GM23338 (cell line): Measurements from ENCODE around the gene GPR32.

Experiments
- EZH2 ChIP-seq: fragments of 200-600 bp; sonication (generic); IDR thresholded peaks from one replicate; pipeline ENCODE4 v1.8.0; 2017; ENCODE audit warnings: antibody characterized with exemption, mild to moderate bottlenecking, low read depth; ENCODE audit not compliant: unreplicated experiment
- EZH2phosphoT487 ChIP-seq: fragments of 200-600 bp; sonication (generic); IDR thresholded peaks from one replicate; pipeline ENCODE4 v1.8.1; 2018; ENCODE audit warnings: antibody characterized with exemption; ENCODE audit not compliant: unreplicated experiment
- JUNB ChIP-seq: IDR thresholded peaks from one replicate; pipeline ENCODE4 v1.6.1; 2016; ENCODE audit warnings: antibody characterized with exemption; ENCODE audit not compliant: unreplicated experiment
- NANOG ChIP-seq: IDR thresholded peaks from 2 replicates; pipeline ENCODE4 v1.6.1; 2016; ENCODE audit warnings: antibody characterized with exemption, borderline replicate concordance
- POLR2AphosphoS5 ChIP-seq: IDR thresholded peaks from 2 replicates; pipeline ENCODE4 v1.6.1; 2016; ENCODE audit warnings: antibody characterized with exemption, low read depth
- TF ChIP-seq, protein P1 (sequence below), 2 experiments: fragments of 200-600 bp in 1 of 2; sonication (generic) in 1 of 2; conservative IDR thresholded peaks; 2 replicates each; pipeline versions ENCODE4 v1.5.1 to v1.6.1; 2016 to 2017; ENCODE audit warnings: antibody characterized with exemption in 2 of 2, low read depth in 2 of 2, mild to moderate bottlenecking in 2 of 2, moderate library complexity in 1 of 2
- TF ChIP-seq, protein P2 (sequence below): IDR thresholded peaks from one replicate; pipeline ENCODE4 v1.6.1; 2018; ENCODE audit warnings: antibody characterized with exemption; ENCODE audit not compliant: unreplicated experiment
- TF ChIP-seq, protein P3 (sequence below): IDR thresholded peaks from 2 replicates; pipeline ENCODE4 v1.6.1; 2016; ENCODE audit warnings: antibody characterized with exemption
- TF ChIP-seq, protein P4 (sequence below): fragments of 250-450 bp; sonication (Bioruptor Pico); IDR thresholded peaks from 2 replicates; pipeline ENCODE4 v1.5.0; 2020; ENCODE audit warnings: mild to moderate bottlenecking, moderate library complexity

DNA sequence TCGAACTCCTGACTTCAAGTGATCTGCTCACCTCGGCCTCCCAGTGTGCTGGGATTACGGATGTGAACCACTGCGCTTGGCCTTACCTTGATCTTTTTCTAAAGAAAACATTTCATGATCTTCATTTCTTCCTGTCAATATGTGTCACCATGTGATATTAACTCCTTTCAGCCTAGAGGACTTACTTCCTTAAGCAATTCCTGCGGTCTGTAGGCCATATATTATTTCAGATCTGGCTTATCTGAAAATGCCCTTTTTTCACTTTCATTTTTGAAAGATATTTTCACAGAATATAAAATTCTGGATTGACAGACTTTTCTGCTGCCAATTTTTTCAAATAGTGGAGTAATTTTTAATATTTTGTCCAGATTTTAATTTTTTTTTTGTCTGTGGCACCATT lies 2.0 kb upstream of the GPR32 start:
- TF ChIP-seq, protein P1, sequence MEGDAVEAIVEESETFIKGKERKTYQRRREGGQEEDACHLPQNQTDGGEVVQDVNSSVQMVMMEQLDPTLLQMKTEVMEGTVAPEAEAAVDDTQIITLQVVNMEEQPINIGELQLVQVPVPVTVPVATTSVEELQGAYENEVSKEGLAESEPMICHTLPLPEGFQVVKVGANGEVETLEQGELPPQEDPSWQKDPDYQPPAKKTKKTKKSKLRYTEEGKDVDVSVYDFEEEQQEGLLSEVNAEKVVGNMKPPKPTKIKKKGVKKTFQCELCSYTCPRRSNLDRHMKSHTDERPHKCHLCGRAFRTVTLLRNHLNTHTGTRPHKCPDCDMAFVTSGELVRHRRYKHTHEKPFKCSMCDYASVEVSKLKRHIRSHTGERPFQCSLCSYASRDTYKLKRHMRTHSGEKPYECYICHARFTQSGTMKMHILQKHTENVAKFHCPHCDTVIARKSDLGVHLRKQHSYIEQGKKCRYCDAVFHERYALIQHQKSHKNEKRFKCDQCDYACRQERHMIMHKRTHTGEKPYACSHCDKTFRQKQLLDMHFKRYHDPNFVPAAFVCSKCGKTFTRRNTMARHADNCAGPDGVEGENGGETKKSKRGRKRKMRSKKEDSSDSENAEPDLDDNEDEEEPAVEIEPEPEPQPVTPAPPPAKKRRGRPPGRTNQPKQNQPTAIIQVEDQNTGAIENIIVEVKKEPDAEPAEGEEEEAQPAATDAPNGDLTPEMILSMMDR (conservative IDR thresholded peaks at IDR 0.05; ENCODE audit: low read depth in 2 of 2) = no peak
- no peak for TF ChIP-seq NANOG
- no peak for TF ChIP-seq EZH2
- TF ChIP-seq JUNB = no peak
- no peak for TF ChIP-seq POLR2AphosphoS5
- no peak for TF ChIP-seq EZH2phosphoT487
- TF ChIP-seq, protein P2, sequence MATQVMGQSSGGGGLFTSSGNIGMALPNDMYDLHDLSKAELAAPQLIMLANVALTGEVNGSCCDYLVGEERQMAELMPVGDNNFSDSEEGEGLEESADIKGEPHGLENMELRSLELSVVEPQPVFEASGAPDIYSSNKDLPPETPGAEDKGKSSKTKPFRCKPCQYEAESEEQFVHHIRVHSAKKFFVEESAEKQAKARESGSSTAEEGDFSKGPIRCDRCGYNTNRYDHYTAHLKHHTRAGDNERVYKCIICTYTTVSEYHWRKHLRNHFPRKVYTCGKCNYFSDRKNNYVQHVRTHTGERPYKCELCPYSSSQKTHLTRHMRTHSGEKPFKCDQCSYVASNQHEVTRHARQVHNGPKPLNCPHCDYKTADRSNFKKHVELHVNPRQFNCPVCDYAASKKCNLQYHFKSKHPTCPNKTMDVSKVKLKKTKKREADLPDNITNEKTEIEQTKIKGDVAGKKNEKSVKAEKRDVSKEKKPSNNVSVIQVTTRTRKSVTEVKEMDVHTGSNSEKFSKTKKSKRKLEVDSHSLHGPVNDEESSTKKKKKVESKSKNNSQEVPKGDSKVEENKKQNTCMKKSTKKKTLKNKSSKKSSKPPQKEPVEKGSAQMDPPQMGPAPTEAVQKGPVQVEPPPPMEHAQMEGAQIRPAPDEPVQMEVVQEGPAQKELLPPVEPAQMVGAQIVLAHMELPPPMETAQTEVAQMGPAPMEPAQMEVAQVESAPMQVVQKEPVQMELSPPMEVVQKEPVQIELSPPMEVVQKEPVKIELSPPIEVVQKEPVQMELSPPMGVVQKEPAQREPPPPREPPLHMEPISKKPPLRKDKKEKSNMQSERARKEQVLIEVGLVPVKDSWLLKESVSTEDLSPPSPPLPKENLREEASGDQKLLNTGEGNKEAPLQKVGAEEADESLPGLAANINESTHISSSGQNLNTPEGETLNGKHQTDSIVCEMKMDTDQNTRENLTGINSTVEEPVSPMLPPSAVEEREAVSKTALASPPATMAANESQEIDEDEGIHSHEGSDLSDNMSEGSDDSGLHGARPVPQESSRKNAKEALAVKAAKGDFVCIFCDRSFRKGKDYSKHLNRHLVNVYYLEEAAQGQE = no peak
- TF ChIP-seq, protein P3, sequence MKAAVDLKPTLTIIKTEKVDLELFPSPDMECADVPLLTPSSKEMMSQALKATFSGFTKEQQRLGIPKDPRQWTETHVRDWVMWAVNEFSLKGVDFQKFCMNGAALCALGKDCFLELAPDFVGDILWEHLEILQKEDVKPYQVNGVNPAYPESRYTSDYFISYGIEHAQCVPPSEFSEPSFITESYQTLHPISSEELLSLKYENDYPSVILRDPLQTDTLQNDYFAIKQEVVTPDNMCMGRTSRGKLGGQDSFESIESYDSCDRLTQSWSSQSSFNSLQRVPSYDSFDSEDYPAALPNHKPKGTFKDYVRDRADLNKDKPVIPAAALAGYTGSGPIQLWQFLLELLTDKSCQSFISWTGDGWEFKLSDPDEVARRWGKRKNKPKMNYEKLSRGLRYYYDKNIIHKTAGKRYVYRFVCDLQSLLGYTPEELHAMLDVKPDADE = no peak
- TF ChIP-seq, protein P4, sequence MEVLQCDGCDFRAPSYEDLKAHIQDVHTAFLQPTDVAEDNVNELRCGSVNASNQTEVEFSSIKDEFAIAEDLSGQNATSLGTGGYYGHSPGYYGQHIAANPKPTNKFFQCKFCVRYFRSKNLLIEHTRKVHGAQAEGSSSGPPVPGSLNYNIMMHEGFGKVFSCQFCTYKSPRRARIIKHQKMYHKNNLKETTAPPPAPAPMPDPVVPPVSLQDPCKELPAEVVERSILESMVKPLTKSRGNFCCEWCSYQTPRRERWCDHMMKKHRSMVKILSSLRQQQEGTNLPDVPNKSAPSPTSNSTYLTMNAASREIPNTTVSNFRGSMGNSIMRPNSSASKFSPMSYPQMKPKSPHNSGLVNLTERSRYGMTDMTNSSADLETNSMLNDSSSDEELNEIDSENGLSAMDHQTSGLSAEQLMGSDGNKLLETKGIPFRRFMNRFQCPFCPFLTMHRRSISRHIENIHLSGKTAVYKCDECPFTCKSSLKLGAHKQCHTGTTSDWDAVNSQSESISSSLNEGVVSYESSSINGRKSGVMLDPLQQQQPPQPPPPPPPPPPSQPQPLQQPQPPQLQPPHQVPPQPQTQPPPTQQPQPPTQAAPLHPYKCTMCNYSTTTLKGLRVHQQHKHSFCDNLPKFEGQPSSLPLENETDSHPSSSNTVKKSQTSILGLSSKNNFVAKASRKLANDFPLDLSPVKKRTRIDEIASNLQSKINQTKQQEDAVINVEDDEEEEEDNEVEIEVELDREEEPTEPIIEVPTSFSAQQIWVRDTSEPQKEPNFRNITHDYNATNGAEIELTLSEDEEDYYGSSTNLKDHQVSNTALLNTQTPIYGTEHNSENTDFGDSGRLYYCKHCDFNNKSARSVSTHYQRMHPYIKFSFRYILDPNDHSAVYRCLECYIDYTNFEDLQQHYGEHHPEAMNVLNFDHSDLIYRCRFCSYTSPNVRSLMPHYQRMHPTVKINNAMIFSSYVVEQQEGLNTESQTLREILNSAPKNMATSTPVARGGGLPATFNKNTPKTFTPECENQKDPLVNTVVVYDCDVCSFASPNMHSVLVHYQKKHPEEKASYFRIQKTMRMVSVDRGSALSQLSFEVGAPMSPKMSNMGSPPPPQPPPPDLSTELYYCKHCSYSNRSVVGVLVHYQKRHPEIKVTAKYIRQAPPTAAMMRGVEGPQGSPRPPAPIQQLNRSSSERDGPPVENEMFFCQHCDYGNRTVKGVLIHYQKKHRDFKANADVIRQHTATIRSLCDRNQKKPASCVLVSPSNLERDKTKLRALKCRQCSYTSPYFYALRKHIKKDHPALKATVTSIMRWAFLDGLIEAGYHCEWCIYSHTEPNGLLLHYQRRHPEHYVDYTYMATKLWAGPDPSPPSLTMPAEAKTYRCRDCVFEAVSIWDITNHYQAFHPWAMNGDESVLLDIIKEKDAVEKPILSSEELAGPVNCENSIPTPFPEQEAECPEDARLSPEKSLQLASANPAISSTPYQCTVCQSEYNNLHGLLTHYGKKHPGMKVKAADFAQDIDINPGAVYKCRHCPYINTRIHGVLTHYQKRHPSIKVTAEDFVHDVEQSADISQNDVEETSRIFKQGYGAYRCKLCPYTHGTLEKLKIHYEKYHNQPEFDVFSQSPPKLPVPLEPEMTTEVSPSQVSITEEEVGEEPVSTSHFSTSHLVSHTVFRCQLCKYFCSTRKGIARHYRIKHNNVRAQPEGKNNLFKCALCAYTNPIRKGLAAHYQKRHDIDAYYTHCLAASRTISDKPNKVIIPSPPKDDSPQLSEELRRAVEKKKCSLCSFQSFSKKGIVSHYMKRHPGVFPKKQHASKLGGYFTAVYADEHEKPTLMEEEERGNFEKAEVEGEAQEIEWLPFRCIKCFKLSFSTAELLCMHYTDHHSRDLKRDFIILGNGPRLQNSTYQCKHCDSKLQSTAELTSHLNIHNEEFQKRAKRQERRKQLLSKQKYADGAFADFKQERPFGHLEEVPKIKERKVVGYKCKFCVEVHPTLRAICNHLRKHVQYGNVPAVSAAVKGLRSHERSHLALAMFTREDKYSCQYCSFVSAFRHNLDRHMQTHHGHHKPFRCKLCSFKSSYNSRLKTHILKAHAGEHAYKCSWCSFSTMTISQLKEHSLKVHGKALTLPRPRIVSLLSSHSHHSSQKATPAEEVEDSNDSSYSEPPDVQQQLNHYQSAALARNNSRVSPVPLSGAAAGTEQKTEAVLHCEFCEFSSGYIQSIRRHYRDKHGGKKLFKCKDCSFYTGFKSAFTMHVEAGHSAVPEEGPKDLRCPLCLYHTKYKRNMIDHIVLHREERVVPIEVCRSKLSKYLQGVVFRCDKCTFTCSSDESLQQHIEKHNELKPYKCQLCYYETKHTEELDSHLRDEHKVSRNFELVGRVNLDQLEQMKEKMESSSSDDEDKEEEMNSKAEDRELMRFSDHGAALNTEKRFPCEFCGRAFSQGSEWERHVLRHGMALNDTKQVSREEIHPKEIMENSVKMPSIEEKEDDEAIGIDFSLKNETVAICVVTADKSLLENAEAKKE = no peak
